ENCODE measurements around the gene UBE2J2.

- TF ChIP-seq POLR2A (IDR thresholded peaks at IDR 0.05; ENCODE audit: low read depth, low read length), result peak; percentile 70; the same call in 1 of the 2 replicates
- no peak for TF ChIP-seq POLR2AphosphoS5 (IDR thresholded peaks at IDR 0.05; ENCODE audit: low read depth, low read length)
- 0 out of 2 replicates have a peak, but pooled peaks have one; percentile 38 for TF ChIP-seq TAF1 (IDR thresholded peaks at IDR 0.05; ENCODE audit: borderline replicate concordance, low read depth, low read length)
These were observed at the start of gene UBE2J2 for GRCh38 chr1:1273512-1274298.
